HG02759 (cell line): ENCODE measurements around the gene SHANK2.
A peak's percentile ranks its signal among the peaks of the same experiment; 100 is the strongest.

Experiments used
- ATAC-seq: cut with Tn5 transposase; IDR thresholded peaks from one replicate; pipeline ENCODE4 v1.9.1; 2021; ENCODE audit warnings: mild to moderate bottlenecking, moderate library complexity; ENCODE audit not compliant: unreplicated experiment

SHANK2 gene

GRCh38 chr11:71252269-71252769 lies at the start of gene SHANK2:
SHANK2 (minus strand) TSS chr11:71252577; CDS start chr11:71147326, 105,251 bp downstream.
- ATAC-seq: peak; percentile 36

- ATAC-seq: no peak
Measured at GRCh38 chr11:71301858-71302533, 49.6 kb upstream of the SHANK2 start.

GRCh38 chr11:71301046-71301857 lies 48.9 kb upstream of the SHANK2 start:
- ATAC-seq: no peak

- no peak for ATAC-seq
Measured at GRCh38 chr11:71300187-71300586, 47.8 kb upstream of the SHANK2 start.

GRCh38 chr11:71298761-71299181 lies 46.4 kb upstream of the SHANK2 start:
- ATAC-seq: no peak

GRCh38 chr11:71298016-71298550 lies 45.7 kb upstream of the SHANK2 start:
- no peak for ATAC-seq

- no peak for ATAC-seq
Measured at GRCh38 chr11:71294846-71295600, 42.6 kb upstream of the SHANK2 start.

- ATAC-seq: no peak
Measured at GRCh38 chr11:71293961-71294782, 41.8 kb upstream of the SHANK2 start.

- no peak for ATAC-seq
Measured at GRCh38 chr11:71286701-71287643, 34.6 kb upstream of the SHANK2 start.

- no peak for ATAC-seq
Measured at GRCh38 chr11:71285111-71285510, 32.7 kb upstream of the SHANK2 start.

- ATAC-seq: no peak
Measured at GRCh38 chr11:71284525-71285092, 32.2 kb upstream of the SHANK2 start.

- ATAC-seq: no peak
Measured at GRCh38 chr11:71283971-71284441, 31.6 kb upstream of the SHANK2 start.

- ATAC-seq: no peak
Measured at GRCh38 chr11:71282581-71283351, 30.4 kb upstream of the SHANK2 start.

GRCh38 chr11:71281831-71282230 lies 29.5 kb upstream of the SHANK2 start:
- no peak for ATAC-seq

GRCh38 chr11:71281204-71281603 lies 28.8 kb upstream of the SHANK2 start:
- no peak for ATAC-seq

GRCh38 chr11:71279916-71280645 lies 27.7 kb upstream of the SHANK2 start:
- ATAC-seq: no peak

GRCh38 chr11:71272161-71272560 lies 19.8 kb upstream of the SHANK2 start:
- ATAC-seq: no peak
